Measurements from ENCODE around the gene YWHAB. TPM values are rescaled to one million over a fixed set of nuclear protein-coding genes. Genes with fewer than 3 reads are reported as not detected.
"Not testable (repeated sequence)": the region's sequence is repeated elsewhere in the genome, so short reads cannot be mapped to it uniquely, and the experiment has no call there.

YWHAB gene
- total RNA-seq, 1 experiment from 2014 or later, result 108 TPM

- DNase-seq (ENCODE audit: low spot score), result no peak
These were observed 18.7 kb upstream of the YWHAB start for GRCh38 chr20:44866703-44867335.

GRCh38 chr20:44869471-44869870 lies 16.0 kb upstream of the YWHAB start:
- no peak for DNase-seq (ENCODE audit: low spot score)

DNA sequence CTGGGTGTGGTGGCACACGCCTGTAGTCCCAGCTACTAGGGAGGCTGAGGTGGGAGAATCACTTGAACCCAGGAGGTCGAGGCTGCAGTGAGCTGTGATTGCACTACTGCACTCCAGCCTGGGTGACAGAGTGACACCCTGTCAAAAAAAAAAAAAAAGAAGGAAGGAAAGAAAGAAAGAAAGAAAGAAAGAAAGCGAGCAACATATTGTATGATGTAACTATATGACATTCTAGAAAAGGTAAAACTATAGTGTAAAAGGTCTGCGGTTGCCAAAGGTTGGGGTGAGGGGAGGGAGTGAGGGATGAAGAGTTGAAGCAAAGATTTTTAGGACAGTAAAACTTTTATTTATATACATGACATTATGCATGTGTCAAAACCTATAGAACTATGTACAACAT lies 3.1 kb upstream of the YWHAB start:
- DNase-seq (ENCODE audit: low spot score), result not testable (repeated sequence)

- DNase-seq (ENCODE audit: low spot score), result no peak
These were observed 2.1 kb upstream of the YWHAB start for GRCh38 chr20:44883214-44883902.

GRCh38 chr20:44884907-44885391 lies 556 bp upstream of the YWHAB start:
- DNase-seq (ENCODE audit: low spot score), result no peak

- DNase-seq (ENCODE audit: low spot score), result no peak
These were observed 754 bp downstream of the YWHAB start for GRCh38 chr20:44886266-44886651.

DNA sequence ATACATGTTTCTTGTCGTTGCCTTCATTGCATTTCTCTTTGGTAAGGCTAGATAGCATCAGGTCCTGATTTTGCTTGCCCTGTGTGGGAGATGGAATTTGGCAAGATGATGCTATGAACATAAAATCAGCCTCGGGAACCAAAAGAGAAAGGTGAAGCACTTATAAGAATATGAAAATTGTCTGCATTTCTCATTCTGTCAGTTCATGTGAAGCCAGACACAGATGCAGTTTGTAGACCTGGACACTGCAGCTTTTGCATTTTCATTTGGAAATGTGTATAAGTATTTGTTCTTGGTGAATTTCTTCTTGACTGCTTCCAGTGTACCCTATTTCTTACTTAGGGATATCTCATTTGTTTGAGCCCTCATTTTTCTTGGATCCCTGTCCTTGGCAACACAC lies 1.3 kb downstream of the YWHAB start:
- DNase-seq (ENCODE audit: low spot score), result no peak

DNA sequence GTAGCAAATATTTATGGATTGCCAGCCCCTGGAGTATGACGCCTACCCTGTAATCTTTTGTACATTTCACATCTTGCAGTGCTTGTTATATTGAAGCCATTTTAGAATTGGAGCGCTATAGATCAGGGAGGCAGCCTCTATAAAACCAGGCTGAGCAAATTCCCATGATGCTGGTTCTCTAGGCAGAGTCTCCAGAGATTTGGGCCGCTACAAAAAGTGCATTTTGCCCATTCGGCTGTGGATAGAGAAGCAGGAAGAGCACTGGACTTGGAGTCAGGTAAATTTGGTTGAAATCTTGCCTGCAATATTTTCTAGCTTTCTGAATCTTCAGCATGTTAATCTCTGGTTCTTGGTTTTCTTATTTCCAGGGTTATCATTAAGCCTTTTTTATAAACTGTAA lies 2.0 kb downstream of the YWHAB start:
- no peak for DNase-seq (ENCODE audit: low spot score)

DNA sequence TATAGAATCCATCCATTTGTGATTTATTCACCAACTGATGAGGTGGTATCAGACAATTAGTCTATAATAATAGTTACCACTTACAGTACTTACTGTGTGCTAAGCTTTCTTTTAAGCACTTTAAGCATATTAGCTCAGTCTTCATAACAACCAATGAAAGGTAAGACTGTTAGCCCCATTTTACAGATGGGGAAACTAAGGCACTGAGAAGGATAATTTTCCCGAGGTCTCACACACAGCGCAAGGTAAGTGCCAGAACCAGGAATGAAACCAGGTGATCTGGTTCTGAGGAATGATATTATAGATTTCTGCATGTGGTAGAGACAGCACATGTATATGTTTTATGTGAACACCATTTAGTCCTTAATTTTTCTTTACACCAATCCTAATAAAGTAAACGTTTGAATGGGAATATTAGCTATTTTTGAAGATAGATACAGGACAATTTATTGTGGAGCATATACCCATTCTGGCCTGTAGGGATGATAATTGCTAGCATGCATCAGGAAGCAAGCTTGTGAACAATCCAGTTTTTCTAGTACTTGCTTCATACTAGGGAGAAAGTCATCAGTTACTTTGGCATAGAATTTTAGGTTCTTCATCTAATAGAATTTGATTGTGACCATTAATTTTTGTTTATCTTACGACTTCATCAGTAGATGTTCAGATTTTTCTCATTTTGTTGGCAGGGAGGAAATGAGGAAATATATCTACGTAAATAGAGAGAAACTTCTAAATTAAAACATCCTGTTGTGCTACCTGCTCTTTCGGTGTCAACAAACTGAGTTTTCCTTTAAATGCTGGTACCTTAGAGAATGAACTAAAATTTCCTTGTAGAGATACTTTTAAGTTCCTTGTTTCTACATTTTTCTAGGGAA lies 3.0 kb downstream of the YWHAB start:
- no peak for DNase-seq (ENCODE audit: low spot score)

- no peak for DNase-seq (ENCODE audit: low spot score)
These were observed 6.3 kb downstream of the YWHAB start for GRCh38 chr20:44891826-44892225.

GRCh38 chr20:44894959-44895358 lies 9.5 kb downstream of the YWHAB start:
- no peak for DNase-seq (ENCODE audit: low spot score)

GRCh38 chr20:44896583-44896982 lies 11.1 kb downstream of the YWHAB start:
- DNase-seq (ENCODE audit: low spot score), result no peak

- no peak for DNase-seq (ENCODE audit: low spot score)
These were observed 11.6 kb downstream of the YWHAB start for GRCh38 chr20:44897133-44897532.

GRCh38 chr20:44900231-44900854 lies 14.8 kb downstream of the YWHAB start:
- DNase-seq (ENCODE audit: low spot score), result no peak

- peak; percentile 52 for DNase-seq (ENCODE audit: low spot score)
These were observed 16.5 kb downstream of the YWHAB start for GRCh38 chr20:44901974-44902373.

- no peak for DNase-seq (ENCODE audit: low spot score)
These were observed 18.9 kb downstream of the YWHAB start for GRCh38 chr20:44904377-44904776.

GRCh38 chr20:44908987-44909871 lies 23.7 kb downstream of the YWHAB start:
- DNase-seq (ENCODE audit: low spot score), result no peak

DNA sequence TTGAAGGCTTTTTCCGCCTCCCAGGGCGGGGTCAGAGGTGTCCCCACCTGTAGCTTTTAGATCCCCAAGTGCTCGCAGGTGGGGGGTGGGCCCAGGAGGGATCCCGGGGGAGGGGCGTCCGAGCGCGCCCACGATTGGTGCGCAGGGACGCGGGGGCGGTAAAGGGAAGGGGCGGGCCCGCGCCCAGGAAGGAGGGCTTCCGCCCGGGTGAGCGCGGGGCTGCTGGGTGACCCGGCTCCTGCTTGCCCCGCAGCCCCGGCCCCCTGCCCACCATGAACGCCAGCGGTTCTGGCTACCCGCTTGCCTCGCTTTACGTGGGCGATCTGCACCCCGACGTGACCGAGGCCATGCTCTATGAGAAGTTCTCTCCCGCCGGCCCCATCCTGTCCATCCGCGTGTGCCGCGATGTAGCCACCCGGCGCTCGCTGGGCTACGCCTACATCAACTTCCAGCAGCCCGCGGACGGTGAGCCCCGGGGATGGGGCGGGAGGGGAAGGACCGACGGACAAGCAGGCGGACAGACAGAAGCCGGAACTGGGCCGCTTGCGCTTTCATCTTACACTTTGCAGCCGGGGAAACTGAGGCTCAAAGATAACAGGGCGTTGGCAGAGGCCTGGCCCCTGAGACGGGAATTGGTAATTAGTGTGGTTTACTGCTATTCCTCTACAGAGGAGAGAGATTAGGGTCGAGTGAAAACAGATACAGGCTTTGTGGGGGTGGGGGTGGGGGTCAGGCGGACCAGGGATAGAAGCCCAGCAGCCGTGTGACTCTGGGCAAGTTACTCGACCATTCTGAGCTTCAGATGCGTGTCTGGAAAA lies 24.6 kb downstream of the YWHAB start, which contains the start of gene PABPC1L:
Gene PABPC1L (plus strand): TSS at position 189 of the 818 bp plus-strand sequence. CDS start 84 bp downstream, at position 273.
- DNase-seq (ENCODE audit: low spot score), result peak; percentile 28

DNA sequence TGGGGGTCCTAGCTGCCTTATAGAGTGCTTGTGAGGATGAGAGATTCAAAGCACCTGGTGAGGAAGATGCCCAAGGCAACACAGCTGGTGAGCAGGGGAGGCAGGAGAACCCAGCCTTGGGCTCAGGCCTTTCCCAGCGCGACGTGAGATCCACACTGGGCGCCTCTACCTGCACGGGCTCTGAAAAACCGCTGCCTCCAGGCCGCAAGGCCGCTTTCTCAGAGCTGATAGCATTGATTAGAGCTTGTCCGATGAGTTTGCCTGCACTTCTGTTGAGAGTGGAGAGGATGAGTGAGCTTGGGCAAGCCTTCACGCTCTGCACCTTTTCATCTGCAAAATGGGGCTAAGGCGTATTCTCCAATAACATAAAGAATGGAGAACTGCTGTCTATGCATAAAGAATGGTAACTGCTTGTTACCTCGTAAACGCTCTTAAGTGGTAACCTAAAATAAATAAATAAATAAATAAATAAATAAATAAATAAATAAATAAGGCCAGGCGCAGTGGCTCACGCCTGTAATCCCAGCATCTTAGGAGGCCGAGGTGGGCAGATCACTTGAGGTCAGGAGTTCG lies 25.3 kb downstream of the YWHAB start:
- no peak for DNase-seq (ENCODE audit: low spot score)
